ENCODE results near the gene RHOBTB3. TPM values are rescaled to one million over a fixed set of nuclear protein-coding genes. Genes with fewer than 3 reads are reported as not detected.

RHOBTB3 gene
- total and polyA plus RNA-seq, 4 donors = 10.5 to 59.8 (median 39.8) TPM

- Histone ChIP-seq H3K36me3 (ENCODE audit: control insufficient read depth in 4 of 4, insufficient read depth in 3 of 4, low read depth in 1 of 4, low read length in 3 of 4) (no peaks in the 10 kb centered on the region), H3K9me3 (ENCODE audit: control insufficient read depth in 4 of 4, low read length in 3 of 4) (no peaks in the 10 kb centered on the region), H3K4me1 (ENCODE audit: control insufficient read depth in 4 of 4, insufficient read depth in 4 of 4, low read length in 3 of 4) (peaks cover 14 to 40% (median 33%) of the 10 kb centered on the region in 4 donors), H3K9ac (ENCODE audit: low read depth in 1 of 2, low read length in 2 of 2) (no peak overlapping the region), H3K27me3 (ENCODE audit: control insufficient read depth in 4 of 4, insufficient read depth in 4 of 4, low read length in 3 of 4) (no peaks in the 10 kb centered on the region), H3K27ac (ENCODE audit: low read depth in 1 of 2, low read length in 2 of 2) (no peak overlapping the region), H3K4me3 (ENCODE audit: low read depth in 1 of 3, low read length in 3 of 3) (no peak overlapping the region)
- TF ChIP-seq GABPA (IDR thresholded peaks at IDR 0.05 in 1 of 2, conservative IDR thresholded peaks at IDR 0.05 in 1 of 2) = no peak
- TF ChIP-seq RAD21 (IDR thresholded peaks at IDR 0.05) = no peak
- TF ChIP-seq CTCF (IDR thresholded peaks at IDR 0.05; ENCODE audit: low read depth, low read length, missing input control) = no peak
- TF ChIP-seq HNF4G (IDR thresholded peaks at IDR 0.05) = no peak
- no peak for TF ChIP-seq MAX (IDR thresholded peaks at IDR 0.05)
- no peak for TF ChIP-seq NR2F2 (IDR thresholded peaks at IDR 0.05)
- TF ChIP-seq YY1 (IDR thresholded peaks at IDR 0.05) = no peak
- no peak for TF ChIP-seq SP1 (IDR thresholded peaks at IDR 0.05)
- no peak for TF ChIP-seq HNF4A (conservative IDR thresholded peaks at IDR 0.05)
- TF ChIP-seq ATF3 (IDR thresholded peaks at IDR 0.05) = no peak
- TF ChIP-seq EGR1 (IDR thresholded peaks at IDR 0.05; ENCODE audit: low read depth in 2 of 2) = no peak
- no peak for TF ChIP-seq RXRA (IDR thresholded peaks at IDR 0.05)
- no peak for TF ChIP-seq JUND (IDR thresholded peaks at IDR 0.05)
- no peak for TF ChIP-seq FOXA1 (IDR thresholded peaks at IDR 0.05)
- no peak for TF ChIP-seq FOXA2 (IDR thresholded peaks at IDR 0.05)
- no peak for TF ChIP-seq TAF1 (conservative IDR thresholded peaks at IDR 0.05)
- TF ChIP-seq ZBTB33 (IDR thresholded peaks at IDR 0.05) = no peak
- no peak for TF ChIP-seq REST (IDR thresholded peaks at IDR 0.05)
- DNase-seq (ENCODE audit: low spot score) = no peak
- WGBS = 11% methylated on average over 1 of the region's 1 CpG
Measured at GRCh38 chr5:95761771-95762651, 30.9 kb downstream of the RHOBTB3 start.
